ENCODE data around the gene PCDHA4.
"Not testable (repeated sequence)": the region's sequence is repeated elsewhere in the genome, so short reads cannot be mapped to it uniquely, and the experiment has no call there.

PCDHA4 gene

GRCh38 chr5:140806834-140807775 is at the start of gene PCDHA4:
PCDHA4 (plus strand) TSS chr5:140807068.
- peak in 40 of 42 donors; percentile 32 to 88 (median 66) for DNase-seq
- intact Hi-C loops (cut with DNase I): no loop called here

- intact Hi-C loops (cut with DNase I): no loop called here
- DNase-seq: no peak
Measured at GRCh38 chr5:140764177-140764973, 42.5 kb upstream of the PCDHA4 start.

GRCh38 chr5:140767444-140767843 is 39.4 kb upstream of the PCDHA4 start:
- DNase-seq: no peak
- intact Hi-C loops (cut with DNase I): no loop called here

- intact Hi-C loops (cut with DNase I): no loop called here
Measured at GRCh38 chr5:140780512-140780911, 26.4 kb upstream of the PCDHA4 start.

GRCh38 chr5:140785905-140786686 is 20.8 kb upstream of the PCDHA4 start, which contains the start of gene PCDHA1:
PCDHA1 (plus strand) TSS chr5:140786140.
- DNase-seq: peak in 3 of 42 donors; percentile 10 to 36 (median 25)
- intact Hi-C loops (cut with DNase I): no loop called here

More at GRCh38 chr5:140780512-140780911, 26.4 kb upstream of the PCDHA4 start:
- DNase-seq: no peak

- DNase-seq; intact Hi-C loops (cut with DNase I): not testable (repeated sequence)
Measured at GRCh38 chr5:140787422-140787821, 19.4 kb upstream of the PCDHA4 start.

GRCh38 chr5:140787849-140788504 is 18.9 kb upstream of the PCDHA4 start:
- DNase-seq; intact Hi-C loops (cut with DNase I): not testable (repeated sequence)

GRCh38 chr5:140791089-140791488 is 15.8 kb upstream of the PCDHA4 start:
- intact Hi-C loops (cut with DNase I): no loop called here
- DNase-seq: no peak

GRCh38 chr5:140794595-140795258 is 12.1 kb upstream of the PCDHA4 start, which contains the start of gene PCDHA2:
PCDHA2 (plus strand) TSS chr5:140794852.
- intact Hi-C loops (cut with DNase I): no loop called here

GRCh38 chr5:140795259-140795641 is 11.6 kb upstream of the PCDHA4 start:
- DNase-seq: peak in 4 of 42 donors; percentile 13 to 53 (median 36)
- intact Hi-C loops (cut with DNase I): no loop called here

More at GRCh38 chr5:140794595-140795258, 12.1 kb upstream of the PCDHA4 start, which contains the start of gene PCDHA2:
- peak in 5 of 42 donors; percentile 25 to 60 (median 27) for DNase-seq

- intact Hi-C loops (cut with DNase I); DNase-seq: not testable (repeated sequence)
Measured at GRCh38 chr5:140796072-140796717, 10.7 kb upstream of the PCDHA4 start.

GRCh38 chr5:140796718-140797095 is 10.2 kb upstream of the PCDHA4 start:
- no peak for DNase-seq
- intact Hi-C loops (cut with DNase I): no loop called here

- intact Hi-C loops (cut with DNase I): no loop called here
- peak in 5 of 42 donors; percentile 31 to 79 (median 50) for DNase-seq
Measured at GRCh38 chr5:140800816-140801493, 5.9 kb upstream of the PCDHA4 start, which contains the start of gene PCDHA3. PCDHA3 (plus strand) TSS chr5:140801057.

GRCh38 chr5:140801494-140801841 is 5.4 kb upstream of the PCDHA4 start:
- DNase-seq: peak in 24 of 42 donors; percentile 26 to 80 (median 46)
- intact Hi-C loops (cut with DNase I): no loop called here

GRCh38 chr5:140802381-140802780 is 4.5 kb upstream of the PCDHA4 start:
- DNase-seq; intact Hi-C loops (cut with DNase I): not testable (repeated sequence)

GRCh38 chr5:140802781-140803271 is 4.0 kb upstream of the PCDHA4 start:
- DNase-seq: no peak
- intact Hi-C loops (cut with DNase I): no loop called here

All from head of caudate nucleus (tissue), 42 donors.